GM18508 (cell line): ENCODE results near the gene PTTG1IP2.

Experiments used
- ATAC-seq: cut with Tn5 transposase; IDR thresholded peaks from one replicate; pipeline ENCODE4 v1.9.1; 2021; ENCODE audit warnings: moderate number of reproducible peaks; ENCODE audit not compliant: insufficient read depth, unreplicated experiment

Gene PTTG1IP2

GRCh38 chr7:90551036-90551435 lies 81.6 kb downstream of the PTTG1IP2 start:
- no peak for ATAC-seq

- ATAC-seq = no peak
Measured at GRCh38 chr7:90552521-90552920, 83.1 kb downstream of the PTTG1IP2 start.

GRCh38 chr7:90560730-90561129 lies 91.3 kb downstream of the PTTG1IP2 start:
- no peak for ATAC-seq
